ENCODE data around the gene CCDC144A.
"Not testable (repeated sequence)": the region's sequence is repeated elsewhere in the genome, so short reads cannot be mapped to it uniquely, and the experiment has no call there.

CCDC144A gene

DNA sequence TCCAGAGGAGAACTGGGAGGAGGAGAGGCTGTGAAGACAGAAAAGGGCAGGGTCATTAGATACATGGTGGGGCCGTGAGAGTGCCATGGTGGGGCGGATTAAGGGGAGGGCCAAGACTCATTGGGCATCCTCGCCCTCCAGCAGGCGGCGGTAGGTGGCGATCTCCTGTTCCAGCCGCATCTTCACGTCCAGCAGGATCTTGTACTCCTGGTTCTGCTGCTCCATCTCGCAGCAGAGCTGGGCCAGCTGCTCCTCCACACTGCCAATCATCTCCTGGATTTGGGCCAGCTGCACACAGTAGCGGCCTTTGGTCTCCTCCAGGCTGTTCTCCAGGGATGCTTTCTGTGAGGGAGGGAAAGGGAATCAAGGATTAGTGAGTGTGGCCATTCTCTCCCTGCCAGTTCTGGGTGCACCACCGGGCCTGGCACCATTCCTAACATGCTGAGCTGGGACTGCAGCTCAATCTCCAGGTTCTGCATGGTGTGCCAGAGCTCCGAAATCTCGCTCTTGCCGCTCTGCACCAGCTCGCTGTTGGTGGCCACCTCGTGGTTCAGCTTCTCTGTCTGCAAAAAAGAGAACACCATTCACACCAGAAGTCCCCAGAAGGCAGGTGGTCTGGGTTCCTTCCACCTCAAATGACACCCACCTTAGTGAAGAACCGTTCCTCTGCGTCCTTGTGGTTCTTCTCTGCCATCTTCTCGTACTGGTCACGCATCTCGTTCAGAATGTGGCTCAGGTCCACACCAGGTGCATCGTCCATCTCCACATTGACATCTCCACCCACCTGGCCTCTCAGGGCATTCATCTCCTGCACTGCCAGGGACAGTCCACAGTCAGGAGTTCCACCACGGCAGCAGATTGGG lies 129.0 kb downstream of the CCDC144A start:
- no peak for DNase-seq

- no peak for DNase-seq
These were observed 130.3 kb downstream of the CCDC144A start for GRCh38 chr17:16820161-16820877.

GRCh38 chr17:16820979-16821543 lies 131.0 kb downstream of the CCDC144A start:
- DNase-seq: no peak

DNA sequence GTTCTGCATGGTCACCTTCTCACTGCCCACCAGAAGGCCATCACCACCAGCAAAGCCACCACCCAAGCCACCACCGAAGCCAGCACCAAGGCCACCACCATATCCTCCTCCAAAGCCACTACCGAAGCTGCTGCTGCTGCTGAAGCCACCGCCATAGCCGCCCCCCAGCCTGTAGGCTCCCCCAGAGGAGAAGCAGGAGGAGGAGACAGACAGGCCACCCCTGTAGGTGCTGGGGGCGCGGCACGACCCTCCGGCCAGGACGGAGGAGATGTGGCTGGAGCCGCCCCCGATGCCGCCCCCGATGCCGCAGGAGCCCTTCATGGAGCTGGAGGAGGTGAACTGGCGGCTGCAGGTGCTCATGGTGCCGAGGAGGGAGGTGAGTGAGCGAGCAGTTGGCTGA lies 132.1 kb downstream of the CCDC144A start:
- DNase-seq: not testable (repeated sequence)

GRCh38 chr17:16823768-16824406 lies 133.8 kb downstream of the CCDC144A start:
- DNase-seq: not testable (repeated sequence)

All from SW 1271 (cell line).